GM12891 (cell line): ENCODE measurements around the gene ARPC2.
A peak's percentile ranks its signal among the peaks of the same experiment; 100 is the strongest.

ENCODE experiments used
- PAX5 ChIP-seq: IDR thresholded peaks from 2 replicates; pipeline ENCODE4 v1.6.1; 2011; ENCODE audit warnings: low read length, moderate library complexity, mild to moderate bottlenecking; ENCODE audit not compliant: insufficient read depth, severe bottlenecking
- POLR2A ChIP-seq: IDR thresholded peaks from 2 replicates; pipeline ENCODE4 v1.6.1; 2011; ENCODE audit warnings: low read depth, low read length, control low read depth
- POLR2AphosphoS5 ChIP-seq: IDR thresholded peaks from 2 replicates; pipeline ENCODE4 v1.6.1; 2011; ENCODE audit warnings: low read depth, low read length, control low read depth
- POU2F2 ChIP-seq: IDR thresholded peaks from 2 replicates; pipeline ENCODE4 v1.6.1; 2011; ENCODE audit warnings: low read depth, mild to moderate bottlenecking, control low read depth, low read length, moderate library complexity
- SPI1 ChIP-seq: IDR thresholded peaks from 2 replicates; pipeline ENCODE4 v1.6.1; 2011; ENCODE audit warnings: low read depth, low read length, control low read depth
- TAF1 ChIP-seq: IDR thresholded peaks from 2 replicates; pipeline ENCODE4 v1.6.1; 2011; ENCODE audit warnings: low read depth, low read length, control low read depth

DNA sequence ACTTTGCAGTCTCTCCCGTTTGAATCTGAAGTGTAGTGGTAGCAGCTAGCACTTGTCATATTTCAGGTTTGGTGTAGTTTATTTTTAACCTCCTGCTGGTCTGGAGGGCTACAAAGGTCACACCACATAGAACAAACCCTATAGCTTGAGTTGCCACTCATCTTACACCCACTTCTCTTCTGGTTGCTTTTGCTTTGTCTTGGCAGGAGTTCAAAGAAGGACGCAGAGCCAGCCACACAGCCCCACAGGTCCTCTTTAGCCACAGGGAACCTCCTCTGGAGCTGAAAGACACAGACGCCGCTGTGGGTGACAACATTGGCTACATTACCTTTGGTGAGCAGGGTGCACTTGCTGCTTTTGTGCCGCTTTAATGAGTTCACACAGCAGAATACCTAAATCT lies 28.2 kb downstream of the ARPC2 start:
- TF ChIP-seq POLR2AphosphoS5: no peak
- TF ChIP-seq POLR2A: peak; percentile 22; the same call in 1 of the 2 replicates
- no peak for TF ChIP-seq PAX5
- no peak for TF ChIP-seq TAF1
- no peak for TF ChIP-seq POU2F2
- no peak for TF ChIP-seq SPI1
